Ishikawa (cell line): ENCODE results near the gene ACSL1.

ENCODE experiments used
- CEBPB ChIP-seq: IDR thresholded peaks from 2 replicates; pipeline ENCODE4 v1.6.1; 2012
- CREB1 ChIP-seq: IDR thresholded peaks from 2 replicates; pipeline ENCODE4 v1.6.1; 2012; ENCODE audit warnings: low read depth
- EGR1 ChIP-seq: IDR thresholded peaks from 2 replicates; pipeline ENCODE4 v1.6.1; 2012
- EP300 ChIP-seq: IDR thresholded peaks from 2 replicates; pipeline ENCODE4 v1.6.1; 2012; ENCODE audit warnings: borderline replicate concordance
- FOXM1 ChIP-seq: IDR thresholded peaks from 2 replicates; pipeline ENCODE4 v1.6.1; 2012; ENCODE audit warnings: low read depth, borderline replicate concordance
- NFIC ChIP-seq: IDR thresholded peaks from 2 replicates; pipeline ENCODE4 v1.6.1; 2012
- TAF1 ChIP-seq: IDR thresholded peaks from 2 replicates; pipeline ENCODE4 v1.6.1; 2012; ENCODE audit warnings: low read depth, mild to moderate bottlenecking
- TCF12 ChIP-seq: IDR thresholded peaks from 2 replicates; pipeline ENCODE4 v1.6.1; 2012; ENCODE audit warnings: low read depth
- TEAD4 ChIP-seq: IDR thresholded peaks from 2 replicates; pipeline ENCODE4 v1.6.1; 2012
- YY1 ChIP-seq: IDR thresholded peaks from 2 replicates; pipeline ENCODE4 v1.6.1; 2012; ENCODE audit warnings: low read depth
- TF ChIP-seq, protein P1 (sequence below): IDR thresholded peaks from 2 replicates; pipeline ENCODE4 v1.6.1; 2012
- TF ChIP-seq, protein P2 (sequence below): IDR thresholded peaks from 2 replicates; pipeline ENCODE4 v1.6.1; 2012; ENCODE audit warnings: low read depth, mild to moderate bottlenecking

DNA sequence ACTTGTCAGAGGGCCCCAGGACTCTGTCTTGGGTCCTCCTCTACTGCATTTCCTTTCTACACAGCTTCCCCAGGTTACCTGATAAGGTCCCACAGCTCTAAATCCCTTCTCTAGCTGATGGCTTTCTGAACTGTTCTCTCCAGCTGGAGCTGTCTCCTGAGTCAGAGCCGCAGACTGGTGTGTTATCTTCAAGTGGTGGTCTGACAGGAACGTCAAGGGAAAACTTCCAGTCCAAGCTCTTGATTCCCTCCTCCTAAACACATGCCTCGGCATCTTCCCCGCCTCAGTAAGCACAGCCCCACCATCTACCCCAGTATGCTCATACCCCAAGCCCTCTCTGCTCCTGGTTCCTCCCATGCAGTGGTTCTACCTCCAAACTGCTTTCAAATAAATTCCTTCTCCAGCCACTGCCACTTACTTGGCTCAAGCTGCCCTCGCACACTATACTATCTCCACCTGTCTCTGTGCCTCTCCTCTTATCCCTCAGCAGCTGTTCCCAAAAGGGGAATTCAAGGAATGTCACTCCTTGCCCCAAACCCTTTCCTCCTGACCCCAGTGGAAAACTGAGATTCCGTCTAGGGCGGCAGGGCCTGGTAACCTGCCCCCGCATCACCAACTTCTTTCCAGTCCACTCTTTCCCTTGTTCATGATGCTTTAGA, 74.7 kb downstream of the ACSL1 start:
- TF ChIP-seq EGR1 (no peak), TAF1 (no peak), FOXM1 (no peak), EP300 (no peak), NFIC (no peak), CREB1 (no peak), YY1 (no peak), TCF12 (no peak), TEAD4 (no peak), CEBPB (no peak)
- TF ChIP-seq, protein P1, sequence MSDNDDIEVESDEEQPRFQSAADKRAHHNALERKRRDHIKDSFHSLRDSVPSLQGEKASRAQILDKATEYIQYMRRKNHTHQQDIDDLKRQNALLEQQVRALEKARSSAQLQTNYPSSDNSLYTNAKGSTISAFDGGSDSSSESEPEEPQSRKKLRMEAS = no peak
- TF ChIP-seq, protein P2, sequence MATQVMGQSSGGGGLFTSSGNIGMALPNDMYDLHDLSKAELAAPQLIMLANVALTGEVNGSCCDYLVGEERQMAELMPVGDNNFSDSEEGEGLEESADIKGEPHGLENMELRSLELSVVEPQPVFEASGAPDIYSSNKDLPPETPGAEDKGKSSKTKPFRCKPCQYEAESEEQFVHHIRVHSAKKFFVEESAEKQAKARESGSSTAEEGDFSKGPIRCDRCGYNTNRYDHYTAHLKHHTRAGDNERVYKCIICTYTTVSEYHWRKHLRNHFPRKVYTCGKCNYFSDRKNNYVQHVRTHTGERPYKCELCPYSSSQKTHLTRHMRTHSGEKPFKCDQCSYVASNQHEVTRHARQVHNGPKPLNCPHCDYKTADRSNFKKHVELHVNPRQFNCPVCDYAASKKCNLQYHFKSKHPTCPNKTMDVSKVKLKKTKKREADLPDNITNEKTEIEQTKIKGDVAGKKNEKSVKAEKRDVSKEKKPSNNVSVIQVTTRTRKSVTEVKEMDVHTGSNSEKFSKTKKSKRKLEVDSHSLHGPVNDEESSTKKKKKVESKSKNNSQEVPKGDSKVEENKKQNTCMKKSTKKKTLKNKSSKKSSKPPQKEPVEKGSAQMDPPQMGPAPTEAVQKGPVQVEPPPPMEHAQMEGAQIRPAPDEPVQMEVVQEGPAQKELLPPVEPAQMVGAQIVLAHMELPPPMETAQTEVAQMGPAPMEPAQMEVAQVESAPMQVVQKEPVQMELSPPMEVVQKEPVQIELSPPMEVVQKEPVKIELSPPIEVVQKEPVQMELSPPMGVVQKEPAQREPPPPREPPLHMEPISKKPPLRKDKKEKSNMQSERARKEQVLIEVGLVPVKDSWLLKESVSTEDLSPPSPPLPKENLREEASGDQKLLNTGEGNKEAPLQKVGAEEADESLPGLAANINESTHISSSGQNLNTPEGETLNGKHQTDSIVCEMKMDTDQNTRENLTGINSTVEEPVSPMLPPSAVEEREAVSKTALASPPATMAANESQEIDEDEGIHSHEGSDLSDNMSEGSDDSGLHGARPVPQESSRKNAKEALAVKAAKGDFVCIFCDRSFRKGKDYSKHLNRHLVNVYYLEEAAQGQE = no peak
